Measurements from ENCODE around the gene GIT2.

- no peak for TF ChIP-seq CTCF (IDR thresholded peaks at IDR 0.05)
- TF ChIP-seq POLR2A (IDR thresholded peaks at IDR 0.05), result no peak
- no peak for TF ChIP-seq EP300 (IDR thresholded peaks at IDR 0.05)
Measured at GRCh38 chr12:109961612-109962011, 34.6 kb downstream of the GIT2 start.

Measured in tibial nerve (tissue), 4 donors.